Measurements from ENCODE around the gene CPVL.

DNA sequence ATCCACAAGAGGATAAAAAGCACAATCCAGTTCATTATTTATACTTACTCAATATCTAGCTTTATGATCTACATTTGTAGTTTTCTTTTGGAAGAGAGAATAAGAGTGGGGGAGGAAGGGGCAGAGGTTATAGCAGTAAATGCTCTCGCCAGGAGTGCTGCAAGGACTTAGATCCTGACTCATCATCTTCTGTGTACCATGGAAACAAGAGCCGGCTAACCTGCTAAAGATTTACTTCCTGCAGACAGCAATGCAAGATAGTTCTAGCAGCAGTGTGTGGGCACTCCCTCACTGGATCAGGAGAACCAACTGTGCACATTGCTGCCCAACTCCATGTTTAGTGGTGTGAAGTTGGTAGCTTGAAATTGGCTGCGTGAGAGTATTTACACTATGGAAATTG lies 140.5 kb downstream of the CPVL start:
- TF ChIP-seq, protein P1, sequence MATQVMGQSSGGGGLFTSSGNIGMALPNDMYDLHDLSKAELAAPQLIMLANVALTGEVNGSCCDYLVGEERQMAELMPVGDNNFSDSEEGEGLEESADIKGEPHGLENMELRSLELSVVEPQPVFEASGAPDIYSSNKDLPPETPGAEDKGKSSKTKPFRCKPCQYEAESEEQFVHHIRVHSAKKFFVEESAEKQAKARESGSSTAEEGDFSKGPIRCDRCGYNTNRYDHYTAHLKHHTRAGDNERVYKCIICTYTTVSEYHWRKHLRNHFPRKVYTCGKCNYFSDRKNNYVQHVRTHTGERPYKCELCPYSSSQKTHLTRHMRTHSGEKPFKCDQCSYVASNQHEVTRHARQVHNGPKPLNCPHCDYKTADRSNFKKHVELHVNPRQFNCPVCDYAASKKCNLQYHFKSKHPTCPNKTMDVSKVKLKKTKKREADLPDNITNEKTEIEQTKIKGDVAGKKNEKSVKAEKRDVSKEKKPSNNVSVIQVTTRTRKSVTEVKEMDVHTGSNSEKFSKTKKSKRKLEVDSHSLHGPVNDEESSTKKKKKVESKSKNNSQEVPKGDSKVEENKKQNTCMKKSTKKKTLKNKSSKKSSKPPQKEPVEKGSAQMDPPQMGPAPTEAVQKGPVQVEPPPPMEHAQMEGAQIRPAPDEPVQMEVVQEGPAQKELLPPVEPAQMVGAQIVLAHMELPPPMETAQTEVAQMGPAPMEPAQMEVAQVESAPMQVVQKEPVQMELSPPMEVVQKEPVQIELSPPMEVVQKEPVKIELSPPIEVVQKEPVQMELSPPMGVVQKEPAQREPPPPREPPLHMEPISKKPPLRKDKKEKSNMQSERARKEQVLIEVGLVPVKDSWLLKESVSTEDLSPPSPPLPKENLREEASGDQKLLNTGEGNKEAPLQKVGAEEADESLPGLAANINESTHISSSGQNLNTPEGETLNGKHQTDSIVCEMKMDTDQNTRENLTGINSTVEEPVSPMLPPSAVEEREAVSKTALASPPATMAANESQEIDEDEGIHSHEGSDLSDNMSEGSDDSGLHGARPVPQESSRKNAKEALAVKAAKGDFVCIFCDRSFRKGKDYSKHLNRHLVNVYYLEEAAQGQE (IDR thresholded peaks at IDR 0.05), result no peak
- TF ChIP-seq CTCF (IDR thresholded peaks at IDR 0.05) (no peak), POLR2A (IDR thresholded peaks at IDR 0.05; ENCODE audit: low read length) (no peak), ELK1 (IDR thresholded peaks at IDR 0.05; ENCODE audit: low read depth, low read length) (no peak), PHF8 (IDR thresholded peaks at IDR 0.05; ENCODE audit: borderline replicate concordance, low read depth) (no peak)

Data from A549 (cell line).